ENCODE data around the gene ZBTB32. TPM values are rescaled to one million over a fixed set of nuclear protein-coding genes. Genes with fewer than 3 reads are reported as not detected.

ZBTB32 gene
- total RNA-seq, 1 experiment from 2014 or later = not detected

- no peaks in the 10 kb centered on the region for H3K36me3 ChIP-seq (ENCODE audit: control insufficient read depth in 1 of 2, insufficient read depth in 2 of 2, low read length in 2 of 2)
- intact Hi-C loops (cut with micrococcal nuclease) = no loop called here
- H3K9me2 ChIP-seq (ENCODE audit: insufficient read depth) = no peaks in the 10 kb centered on the region
- POLR2A ChIA-PET = interaction anchor here (0.7 kb wide), 1 partner anchor 23 kb away, joined by 4 read pairs; the partner anchor contains the start of gene COX6B1
- H3K9me3 ChIP-seq (ENCODE audit: control insufficient read depth in 1 of 2, insufficient read depth in 1 of 2, low read depth in 1 of 2, low read length in 2 of 2) = no peaks in the 10 kb centered on the region
- RAD21 ChIA-PET (ENCODE audit: low non-redundant PET in 1 of 2, low total read pairs in 2 of 2, uncharacterized antibody in 2 of 2, unreplicated experiment in 2 of 2) = no interaction called here
- H4K20me1 ChIP-seq (ENCODE audit: insufficient read depth) = no peaks in the 10 kb centered on the region
- H2AFZ ChIP-seq (ENCODE audit: low read depth, low read length, poor library complexity, severe bottlenecking) = no peak overlapping the region
- CTCF ChIA-PET = no interaction called here
- DNase-seq (ENCODE audit: low read depth, low spot score) (no peak), ATAC-seq (no peak)
- no peak overlapping the region for H3K9ac ChIP-seq (ENCODE audit: low read length)
- no peaks in the 10 kb centered on the region for H3K79me2 ChIP-seq (ENCODE audit: insufficient read depth, low read length)
- no TSS peak for BruUV-seq (replicated peaks)
- no peak overlapping the region for H3K4me3 ChIP-seq (replicated peaks in 1 of 2; ENCODE audit: low read depth in 1 of 2, low read length in 2 of 2)
- H3K4me1 ChIP-seq (ENCODE audit: control insufficient read depth in 1 of 2, insufficient read depth in 2 of 2, low read length in 2 of 2) = peaks cover 2 to 17% of the 10 kb centered on the region in 2 experiments; a peak in 2 of 4 replicates
- H3K27ac ChIP-seq (ENCODE audit: low read depth, low read length) = no peak overlapping the region
- TF ChIP-seq EZH2phosphoT487 (IDR thresholded peaks at IDR 0.05; ENCODE audit: borderline replicate concordance) (no peak), SIN3A (IDR thresholded peaks at IDR 0.05; ENCODE audit: low read depth) (no peak), EZH2 (IDR thresholded peaks at IDR 0.05) (no peak), FOSL1 (IDR thresholded peaks at IDR 0.05; ENCODE audit: low read depth) (no peak), MAX (IDR thresholded peaks at IDR 0.05) (no peak), ZFX (IDR thresholded peaks at IDR 0.05) (no peak), POLR2A (IDR thresholded peaks at IDR 0.05; ENCODE audit: borderline replicate concordance, extremely low read depth, insufficient read depth, insufficient read length) (no peak), CEBPB (IDR thresholded peaks at IDR 0.05; ENCODE audit: low read depth) (no peak), ZBTB33 (IDR thresholded peaks at IDR 0.05; ENCODE audit: extremely low read depth, insufficient replicate concordance, low read length) (no peak), ATF3 (IDR thresholded peaks at IDR 0.05) (no peak), ZNF274 (IDR thresholded peaks at IDR 0.05; ENCODE audit: low read depth, low read length) (no peak), POLR2AphosphoS5 (IDR thresholded peaks at IDR 0.05; ENCODE audit: low read depth, low read length) (no peak), EGR1 (IDR thresholded peaks at IDR 0.05; ENCODE audit: low read depth) (no peak), JUND (IDR thresholded peaks at IDR 0.05) (no peak), SP1 (IDR thresholded peaks at IDR 0.05; ENCODE audit: low read depth) (no peak), CBX3 (IDR thresholded peaks at IDR 0.05; ENCODE audit: low read depth) (no peak), TCF7L2 (IDR thresholded peaks at IDR 0.05; ENCODE audit: borderline replicate concordance, extremely low read depth, insufficient read depth, insufficient read length) (no peak), REST (IDR thresholded peaks at IDR 0.05; ENCODE audit: low read depth) (no peak), RAD21 (IDR thresholded peaks at IDR 0.05; ENCODE audit: low read depth) (no peak)
- no peak overlapping the region for H3K4me2 ChIP-seq (ENCODE audit: low read length)
- peaks cover 5% of the 10 kb centered on the region; the same call in 1 of the 2 replicates for H3K27me3 ChIP-seq (ENCODE audit: insufficient read depth, low read length)
Observed at GRCh38 chr19:35670686-35671085, 33.7 kb upstream of the ZBTB32 start.

Measured in HCT116 (cell line).